ENCODE measurements around the gene TMC5.

GRCh38 chr16:19463468-19464315 lies 46.0 kb downstream of the TMC5 start:
- TF ChIP-seq CTCF (IDR thresholded peaks at IDR 0.05) (no peak), POLR2A (IDR thresholded peaks at IDR 0.05) (no peak), POLR2AphosphoS5 (IDR thresholded peaks at IDR 0.05) (no peak), EP300 (IDR thresholded peaks at IDR 0.05) (no peak)

Data from sigmoid colon (tissue), 4 donors.